Measurements from ENCODE around the gene PAPSS1. TPM values are rescaled to one million over a fixed set of nuclear protein-coding genes. Genes with fewer than 3 reads are reported as not detected.
"Not testable (repeated sequence)": the region's sequence is repeated elsewhere in the genome, so short reads cannot be mapped to it uniquely, and the experiment has no call there.

Gene PAPSS1
- polyA plus RNA-seq, 1 donor from 2014 or later: 216 TPM

GRCh38 chr4:107734120-107734519 lies 14.1 kb upstream of the PAPSS1 start:
- H3K9me2 ChIP-seq (ENCODE audit: insufficient read depth, low read length): no peaks in the 10 kb centered on the region
- TF ChIP-seq POLR2AphosphoS5 (IDR thresholded peaks at IDR 0.05): no peak
- TF ChIP-seq EP300 (conservative IDR thresholded peaks at IDR 0.05; ENCODE audit: poor library complexity, severe bottlenecking): no peak
- TF ChIP-seq RAD21 (conservative IDR thresholded peaks at IDR 0.05): no peak
- no peak for TF ChIP-seq EZH2 (IDR thresholded peaks at IDR 0.05; ENCODE audit: borderline replicate concordance, insufficient read depth, low read length, poor library complexity, severe bottlenecking)
- no peak for TF ChIP-seq MXI1 (conservative IDR thresholded peaks at IDR 0.05; ENCODE audit: poor library complexity, severe bottlenecking)
- TF ChIP-seq, protein P1, sequence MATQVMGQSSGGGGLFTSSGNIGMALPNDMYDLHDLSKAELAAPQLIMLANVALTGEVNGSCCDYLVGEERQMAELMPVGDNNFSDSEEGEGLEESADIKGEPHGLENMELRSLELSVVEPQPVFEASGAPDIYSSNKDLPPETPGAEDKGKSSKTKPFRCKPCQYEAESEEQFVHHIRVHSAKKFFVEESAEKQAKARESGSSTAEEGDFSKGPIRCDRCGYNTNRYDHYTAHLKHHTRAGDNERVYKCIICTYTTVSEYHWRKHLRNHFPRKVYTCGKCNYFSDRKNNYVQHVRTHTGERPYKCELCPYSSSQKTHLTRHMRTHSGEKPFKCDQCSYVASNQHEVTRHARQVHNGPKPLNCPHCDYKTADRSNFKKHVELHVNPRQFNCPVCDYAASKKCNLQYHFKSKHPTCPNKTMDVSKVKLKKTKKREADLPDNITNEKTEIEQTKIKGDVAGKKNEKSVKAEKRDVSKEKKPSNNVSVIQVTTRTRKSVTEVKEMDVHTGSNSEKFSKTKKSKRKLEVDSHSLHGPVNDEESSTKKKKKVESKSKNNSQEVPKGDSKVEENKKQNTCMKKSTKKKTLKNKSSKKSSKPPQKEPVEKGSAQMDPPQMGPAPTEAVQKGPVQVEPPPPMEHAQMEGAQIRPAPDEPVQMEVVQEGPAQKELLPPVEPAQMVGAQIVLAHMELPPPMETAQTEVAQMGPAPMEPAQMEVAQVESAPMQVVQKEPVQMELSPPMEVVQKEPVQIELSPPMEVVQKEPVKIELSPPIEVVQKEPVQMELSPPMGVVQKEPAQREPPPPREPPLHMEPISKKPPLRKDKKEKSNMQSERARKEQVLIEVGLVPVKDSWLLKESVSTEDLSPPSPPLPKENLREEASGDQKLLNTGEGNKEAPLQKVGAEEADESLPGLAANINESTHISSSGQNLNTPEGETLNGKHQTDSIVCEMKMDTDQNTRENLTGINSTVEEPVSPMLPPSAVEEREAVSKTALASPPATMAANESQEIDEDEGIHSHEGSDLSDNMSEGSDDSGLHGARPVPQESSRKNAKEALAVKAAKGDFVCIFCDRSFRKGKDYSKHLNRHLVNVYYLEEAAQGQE (IDR thresholded peaks at IDR 0.05; ENCODE audit: borderline replicate concordance): no peak
- TF ChIP-seq, protein P2, sequence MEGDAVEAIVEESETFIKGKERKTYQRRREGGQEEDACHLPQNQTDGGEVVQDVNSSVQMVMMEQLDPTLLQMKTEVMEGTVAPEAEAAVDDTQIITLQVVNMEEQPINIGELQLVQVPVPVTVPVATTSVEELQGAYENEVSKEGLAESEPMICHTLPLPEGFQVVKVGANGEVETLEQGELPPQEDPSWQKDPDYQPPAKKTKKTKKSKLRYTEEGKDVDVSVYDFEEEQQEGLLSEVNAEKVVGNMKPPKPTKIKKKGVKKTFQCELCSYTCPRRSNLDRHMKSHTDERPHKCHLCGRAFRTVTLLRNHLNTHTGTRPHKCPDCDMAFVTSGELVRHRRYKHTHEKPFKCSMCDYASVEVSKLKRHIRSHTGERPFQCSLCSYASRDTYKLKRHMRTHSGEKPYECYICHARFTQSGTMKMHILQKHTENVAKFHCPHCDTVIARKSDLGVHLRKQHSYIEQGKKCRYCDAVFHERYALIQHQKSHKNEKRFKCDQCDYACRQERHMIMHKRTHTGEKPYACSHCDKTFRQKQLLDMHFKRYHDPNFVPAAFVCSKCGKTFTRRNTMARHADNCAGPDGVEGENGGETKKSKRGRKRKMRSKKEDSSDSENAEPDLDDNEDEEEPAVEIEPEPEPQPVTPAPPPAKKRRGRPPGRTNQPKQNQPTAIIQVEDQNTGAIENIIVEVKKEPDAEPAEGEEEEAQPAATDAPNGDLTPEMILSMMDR (IDR thresholded peaks at IDR 0.05; ENCODE audit: poor library complexity, severe bottlenecking): no peak
- no peak for TF ChIP-seq TAF1 (IDR thresholded peaks at IDR 0.05; ENCODE audit: low read depth)
- no peak for TF ChIP-seq SMC3 (conservative IDR thresholded peaks at IDR 0.05; ENCODE audit: poor library complexity)
- no peaks in the 10 kb centered on the region for H3K36me3 ChIP-seq (ENCODE audit: insufficient read depth, low read length)
- no peak overlapping the region for H3K27ac ChIP-seq (ENCODE audit: low read length)
- H3K9me3 ChIP-seq (ENCODE audit: low read length): no peaks in the 10 kb centered on the region
- H3K27me3 ChIP-seq (ENCODE audit: insufficient read depth, low read depth, low read length): no peaks in the 10 kb centered on the region
- H2AFZ ChIP-seq (ENCODE audit: low read depth, low read length): no peak overlapping the region
- H4K20me1 ChIP-seq (ENCODE audit: insufficient read depth): no peaks in the 10 kb centered on the region
- no peaks in the 10 kb centered on the region for H3K79me2 ChIP-seq (replicated peaks; ENCODE audit: insufficient read depth, low read length)
- H3F3A ChIP-seq (ENCODE audit: insufficient read depth, low read length, poor library complexity, severe bottlenecking): no peaks in the 10 kb centered on the region
- H3K4me2 ChIP-seq (ENCODE audit: low read length): no peak overlapping the region
- H3K9ac ChIP-seq (ENCODE audit: low read length): no peak overlapping the region
- H3K4me3 ChIP-seq (ENCODE audit: low read length): no peak overlapping the region

DNA sequence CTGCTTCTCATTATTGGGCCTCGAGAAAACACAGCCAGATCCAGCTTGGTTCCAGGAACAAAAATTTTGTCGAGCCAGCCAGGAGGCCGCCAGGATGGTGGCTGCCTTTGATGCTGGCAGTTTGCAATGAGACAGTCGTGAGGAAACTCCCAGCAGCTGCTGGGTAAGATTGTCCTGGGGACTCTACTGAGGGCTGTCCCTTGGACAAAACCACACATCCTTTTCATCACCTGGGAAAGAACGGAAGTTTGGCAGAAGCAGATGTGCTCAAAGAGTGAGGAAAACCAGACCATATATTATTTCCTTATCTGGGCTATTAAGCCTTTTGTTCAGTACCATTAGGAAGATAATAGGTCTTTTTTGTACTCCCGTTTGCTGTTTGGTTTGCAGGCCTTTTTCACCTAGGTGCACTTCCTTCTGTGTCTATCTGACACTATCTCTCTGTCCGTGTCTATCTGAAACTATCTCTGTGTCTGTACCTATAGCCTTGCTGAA lies 13.4 kb upstream of the PAPSS1 start:
- no peak overlapping the region for H2AFZ ChIP-seq (ENCODE audit: low read depth, low read length)
- H3F3A ChIP-seq (ENCODE audit: insufficient read depth, low read length, poor library complexity, severe bottlenecking): no peaks in the 10 kb centered on the region
- H3K4me2 ChIP-seq (ENCODE audit: low read length): no peak overlapping the region
- no peaks in the 10 kb centered on the region for H3K79me2 ChIP-seq (replicated peaks; ENCODE audit: insufficient read depth, low read length)
- H3K9me3 ChIP-seq (ENCODE audit: low read length): no peaks in the 10 kb centered on the region
- H3K9ac ChIP-seq (ENCODE audit: low read length): no peak overlapping the region
- no peaks in the 10 kb centered on the region for H3K9me2 ChIP-seq (ENCODE audit: insufficient read depth, low read length)
- TF ChIP-seq POLR2AphosphoS5 (IDR thresholded peaks at IDR 0.05) (no peak), MXI1 (conservative IDR thresholded peaks at IDR 0.05; ENCODE audit: poor library complexity, severe bottlenecking) (no peak), EZH2 (IDR thresholded peaks at IDR 0.05; ENCODE audit: borderline replicate concordance, insufficient read depth, low read length, poor library complexity, severe bottlenecking) (no peak), SMC3 (conservative IDR thresholded peaks at IDR 0.05; ENCODE audit: poor library complexity) (no peak), EP300 (conservative IDR thresholded peaks at IDR 0.05; ENCODE audit: poor library complexity, severe bottlenecking) (no peak), TAF1 (IDR thresholded peaks at IDR 0.05; ENCODE audit: low read depth) (no peak), RAD21 (conservative IDR thresholded peaks at IDR 0.05) (no peak)
- TF ChIP-seq, protein P2 (IDR thresholded peaks at IDR 0.05; ENCODE audit: poor library complexity, severe bottlenecking): no peak
- TF ChIP-seq, protein P1 (IDR thresholded peaks at IDR 0.05; ENCODE audit: borderline replicate concordance): no peak
- H4K20me1 ChIP-seq (ENCODE audit: insufficient read depth): no peaks in the 10 kb centered on the region
- no peak overlapping the region for H3K4me3 ChIP-seq (ENCODE audit: low read length)
- H3K27ac ChIP-seq (ENCODE audit: low read length): no peak overlapping the region
- H3K27me3 ChIP-seq (ENCODE audit: insufficient read depth, low read depth, low read length): no peaks in the 10 kb centered on the region
- no peaks in the 10 kb centered on the region for H3K36me3 ChIP-seq (ENCODE audit: insufficient read depth, low read length)

DNA sequence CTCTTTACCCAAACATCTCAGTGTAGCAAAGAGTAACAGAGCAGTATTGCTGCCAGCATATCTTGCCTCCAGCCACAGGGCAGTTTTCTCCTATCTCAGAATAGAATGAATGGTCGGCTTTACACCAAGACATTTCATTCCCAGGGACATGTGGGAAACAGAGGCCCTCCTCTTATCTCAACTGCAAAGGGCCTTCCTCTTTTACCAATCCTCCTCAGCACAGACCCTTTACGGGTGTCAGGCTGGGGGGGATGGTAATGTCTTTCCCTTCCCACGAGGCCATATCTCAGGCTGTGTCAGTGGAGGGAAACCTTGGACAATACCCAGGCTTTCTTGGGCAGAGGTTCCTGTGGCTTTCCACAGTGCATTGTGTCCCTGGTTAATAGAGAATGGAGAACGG lies 9.0 kb upstream of the PAPSS1 start:
- not testable (repeated sequence) for H3K27ac ChIP-seq (ENCODE audit: low read length); H4K20me1 ChIP-seq (ENCODE audit: insufficient read depth); H3K79me2 ChIP-seq (replicated peaks; ENCODE audit: insufficient read depth, low read length); H3K4me3 ChIP-seq (ENCODE audit: low read length); H3K4me2 ChIP-seq (ENCODE audit: low read length); H3F3A ChIP-seq (ENCODE audit: insufficient read depth, low read length, poor library complexity, severe bottlenecking); H2AFZ ChIP-seq (ENCODE audit: low read depth, low read length); H3K27me3 ChIP-seq (ENCODE audit: insufficient read depth, low read depth, low read length); H3K9me3 ChIP-seq (ENCODE audit: low read length); H3K9me2 ChIP-seq (ENCODE audit: insufficient read depth, low read length); H3K36me3 ChIP-seq (ENCODE audit: insufficient read depth, low read length); H3K9ac ChIP-seq (ENCODE audit: low read length)

Data from neural cell (in vitro differentiated cells).